HG03159 (cell line): Measurements from ENCODE around the gene CRAT.

ENCODE experiments used
- ATAC-seq: cut with Tn5 transposase; IDR thresholded peaks from one replicate; pipeline ENCODE4 v1.9.1; 2021; ENCODE audit warnings: mild to moderate bottlenecking, moderate library complexity; ENCODE audit not compliant: unreplicated experiment

Gene CRAT

DNA sequence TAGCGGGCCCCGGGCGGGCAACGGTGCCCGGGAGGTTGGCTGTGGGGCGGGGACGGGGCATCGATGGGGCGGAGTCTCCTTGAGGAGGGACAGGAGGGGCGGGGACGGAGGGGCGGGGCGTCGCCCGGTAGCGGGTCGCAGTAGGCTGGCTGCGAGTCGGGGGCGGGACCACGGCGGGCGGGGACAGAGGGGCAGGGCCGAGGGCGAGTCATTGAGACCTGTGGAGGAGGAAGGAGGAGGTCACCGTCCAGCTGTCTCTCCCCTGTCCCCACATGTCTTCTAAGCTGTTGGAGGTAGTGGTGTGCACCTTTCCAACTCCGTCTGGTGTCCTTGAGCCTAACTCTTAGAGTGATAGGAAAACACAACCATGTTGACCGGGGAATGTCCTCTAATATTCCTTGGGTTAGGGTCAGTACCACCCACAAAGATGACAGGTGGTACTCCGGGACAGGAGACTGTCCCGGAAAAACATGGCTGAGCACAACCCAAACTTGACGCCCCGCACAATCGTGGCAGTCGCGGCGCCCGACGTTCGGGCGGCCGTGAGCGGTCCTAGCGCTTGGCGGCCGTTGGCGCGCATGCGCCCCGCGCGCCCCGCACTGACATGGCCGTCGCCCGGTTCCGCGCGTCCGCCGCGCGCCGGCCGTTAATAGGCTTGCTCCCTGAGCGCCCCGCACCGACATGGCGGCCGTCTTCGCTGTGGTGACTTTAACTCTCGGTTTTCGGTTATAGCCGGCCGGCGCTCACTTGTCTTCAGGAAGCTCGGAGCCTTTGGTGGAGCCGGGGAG is at the start of gene CRAT, which contains the start of gene PTPA:
CRAT (minus strand) TSS at position 54 of the 788 bp plus-strand sequence. CDS start 284 bp downstream, outside the sequence.
PTPA (plus strand) TSS at position 676 of the 788 bp plus-strand sequence. CDS start 186 bp downstream, outside the sequence.
- peak; percentile 77 for ATAC-seq

DNA sequence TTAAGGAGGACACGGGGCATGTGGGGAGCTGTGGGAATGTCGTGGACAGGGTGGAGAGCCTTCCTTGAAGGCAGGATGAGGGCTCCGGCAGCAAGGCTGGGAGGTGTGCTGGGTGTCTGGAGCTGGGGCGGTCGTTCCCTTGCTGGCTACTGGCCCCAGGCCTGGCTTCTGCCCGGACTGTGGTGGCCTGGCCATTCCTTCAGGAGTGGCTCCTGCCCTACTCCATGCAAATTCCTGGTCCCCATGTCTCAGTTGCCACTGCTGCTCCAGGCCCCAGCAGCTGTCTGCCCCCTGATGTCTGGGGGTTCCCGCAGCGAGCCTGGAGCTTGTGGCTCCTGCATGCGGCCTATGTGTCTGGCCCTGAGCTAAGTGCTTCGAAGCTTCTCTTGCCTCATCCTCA is 45.6 kb upstream of the CRAT start:
- no peak for ATAC-seq

DNA sequence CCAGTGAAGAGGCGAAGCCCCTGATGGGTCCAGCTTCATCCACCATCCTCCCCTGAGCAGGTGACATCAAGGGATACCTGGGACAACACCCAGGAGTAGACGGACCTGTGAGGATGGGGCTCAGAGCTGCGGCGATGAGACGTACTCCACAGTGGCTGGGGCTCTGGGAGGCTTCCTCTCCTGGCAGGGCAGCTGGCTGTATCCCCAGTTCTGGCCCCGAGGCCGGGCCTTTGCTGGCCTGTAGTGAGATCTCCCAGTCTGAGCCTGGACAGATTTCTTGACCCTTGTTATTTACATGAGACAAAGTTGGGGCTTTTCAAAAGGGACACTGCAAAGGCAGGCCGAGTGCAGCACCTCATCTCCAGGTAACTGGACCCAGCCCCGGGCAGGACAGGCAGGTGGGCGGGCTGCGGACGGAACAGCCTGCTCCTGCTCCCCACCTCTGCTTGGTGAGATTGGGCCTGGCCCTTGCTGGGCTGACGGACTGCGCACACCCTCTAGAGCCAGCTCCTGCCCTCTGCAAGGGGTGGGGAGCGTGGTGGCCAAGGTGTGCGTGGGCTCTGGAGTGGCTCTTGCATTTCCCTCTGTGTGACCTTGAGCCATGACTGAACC is 44.4 kb upstream of the CRAT start:
- ATAC-seq = no peak

DNA sequence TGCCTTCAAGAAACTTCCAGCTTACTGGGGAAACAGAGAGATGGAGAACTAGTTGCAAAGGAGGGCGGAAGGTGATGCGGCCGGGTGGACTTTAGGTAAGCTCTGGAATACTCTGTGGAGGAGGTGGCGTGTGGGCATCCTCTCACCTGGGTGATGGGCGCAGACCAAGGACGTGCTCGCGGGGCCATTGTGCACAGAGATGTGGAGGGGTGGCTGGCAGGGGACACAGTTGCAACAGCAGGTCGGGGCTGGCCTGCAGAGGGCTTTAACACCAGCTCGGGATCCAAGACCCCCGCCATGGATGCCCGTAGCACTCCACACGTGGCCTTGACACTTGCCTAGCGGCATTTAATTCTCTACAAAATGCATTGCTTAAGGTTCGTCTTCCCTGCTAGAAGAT is 40.9 kb upstream of the CRAT start:
- no peak for ATAC-seq

DNA sequence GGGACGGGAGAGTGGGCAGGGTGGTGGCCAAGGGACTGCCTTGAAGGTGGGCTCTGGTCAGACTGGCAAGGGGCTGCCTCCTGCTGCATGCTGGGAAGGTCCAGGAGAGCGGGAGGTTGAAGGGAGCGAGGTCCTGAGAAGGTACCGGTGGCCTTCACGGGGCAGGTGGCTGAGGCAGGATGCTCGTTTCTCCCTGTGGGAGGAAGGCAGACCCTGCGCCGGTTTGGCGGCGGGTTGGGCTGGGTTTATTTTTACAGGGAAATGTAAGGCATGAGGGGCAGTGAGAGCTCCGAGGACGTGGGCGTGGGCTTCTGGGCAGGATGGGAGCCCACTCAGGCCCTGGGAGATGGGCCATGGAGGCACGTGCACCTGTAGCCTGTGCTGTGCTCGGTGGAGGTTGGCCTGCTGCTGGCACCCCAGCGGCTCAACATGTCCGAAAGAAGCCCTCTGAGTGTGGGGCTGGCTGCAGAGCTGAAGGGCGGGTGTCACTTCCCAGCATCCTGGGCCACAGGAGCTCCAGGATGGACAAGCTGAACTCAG is 40.1 kb upstream of the CRAT start:
- no peak for ATAC-seq

DNA sequence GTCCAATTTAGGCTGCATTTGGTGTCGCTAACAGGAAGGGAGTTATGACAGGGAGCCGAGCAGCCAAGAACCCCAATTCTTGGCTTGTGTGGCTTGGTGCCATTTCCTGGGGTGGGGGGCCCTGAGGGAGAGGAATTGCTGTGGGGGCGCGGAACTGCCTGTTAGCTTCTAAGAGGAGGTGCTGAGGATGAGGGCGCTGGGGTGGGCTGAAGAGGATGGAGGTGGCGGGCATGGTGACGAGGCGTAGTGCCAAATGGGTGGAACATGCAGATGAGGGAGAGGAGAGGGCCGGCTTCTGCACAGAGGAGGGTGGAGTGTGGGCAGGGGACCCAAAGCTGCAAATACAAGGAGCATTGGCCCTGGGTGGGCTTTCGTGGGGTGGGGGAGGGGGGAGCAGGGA is 39.5 kb upstream of the CRAT start:
- ATAC-seq = no peak

DNA sequence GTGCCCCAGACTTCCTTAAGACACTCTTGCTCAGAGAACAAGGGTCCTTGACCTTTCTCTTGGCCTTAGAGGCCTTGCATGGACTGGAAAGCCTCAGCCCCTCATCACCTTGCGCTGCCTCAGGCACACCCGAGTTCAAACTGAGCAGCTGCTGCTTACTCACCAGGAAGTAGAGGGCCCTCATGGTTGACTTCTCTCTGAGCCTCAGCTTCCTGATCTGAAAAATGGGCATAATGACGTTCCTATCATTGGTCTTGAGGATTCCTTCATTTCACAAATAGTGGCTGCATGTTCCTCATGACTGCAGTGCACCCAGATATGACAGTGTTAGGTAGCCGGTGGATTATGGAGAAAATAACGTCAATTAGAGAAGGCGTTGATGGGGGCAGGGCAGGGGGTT is 38.8 kb upstream of the CRAT start:
- ATAC-seq = no peak

DNA sequence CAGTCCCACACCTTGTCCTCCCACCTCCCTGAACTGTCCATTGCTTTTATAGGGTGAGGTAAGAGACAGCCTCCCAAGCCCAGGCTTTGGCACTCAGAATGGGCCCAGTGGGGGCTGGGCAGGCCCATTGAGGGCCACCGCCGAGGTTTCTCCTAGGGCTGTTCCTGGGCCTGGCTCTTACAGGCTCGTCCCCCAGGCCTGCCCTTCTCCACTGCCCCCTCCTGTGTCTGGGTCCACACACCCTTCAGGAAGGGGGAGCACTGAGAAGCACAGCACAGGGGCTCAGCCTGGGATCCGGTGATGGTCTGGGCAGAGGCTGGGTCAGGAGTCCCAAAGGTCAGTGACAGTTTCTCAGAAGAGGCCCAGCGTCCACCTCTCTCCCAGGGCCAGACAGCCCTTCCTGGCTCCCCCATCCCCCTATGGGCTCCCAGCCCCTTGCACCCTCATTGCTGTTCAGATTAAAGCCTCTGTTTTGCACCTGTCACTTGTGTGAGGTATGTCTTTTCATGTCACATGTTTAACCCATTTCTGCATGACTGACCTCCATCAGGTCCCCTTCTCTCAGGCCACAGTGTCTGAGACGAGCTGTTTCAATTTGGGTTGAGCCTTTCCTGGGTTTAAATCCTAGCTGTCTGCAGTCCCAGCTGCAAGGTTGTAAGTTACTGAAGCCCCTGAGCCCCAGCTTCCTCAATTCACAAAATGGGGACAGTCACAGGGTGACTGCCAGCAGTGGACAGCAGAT is 38.0 kb upstream of the CRAT start:
- no peak for ATAC-seq

DNA sequence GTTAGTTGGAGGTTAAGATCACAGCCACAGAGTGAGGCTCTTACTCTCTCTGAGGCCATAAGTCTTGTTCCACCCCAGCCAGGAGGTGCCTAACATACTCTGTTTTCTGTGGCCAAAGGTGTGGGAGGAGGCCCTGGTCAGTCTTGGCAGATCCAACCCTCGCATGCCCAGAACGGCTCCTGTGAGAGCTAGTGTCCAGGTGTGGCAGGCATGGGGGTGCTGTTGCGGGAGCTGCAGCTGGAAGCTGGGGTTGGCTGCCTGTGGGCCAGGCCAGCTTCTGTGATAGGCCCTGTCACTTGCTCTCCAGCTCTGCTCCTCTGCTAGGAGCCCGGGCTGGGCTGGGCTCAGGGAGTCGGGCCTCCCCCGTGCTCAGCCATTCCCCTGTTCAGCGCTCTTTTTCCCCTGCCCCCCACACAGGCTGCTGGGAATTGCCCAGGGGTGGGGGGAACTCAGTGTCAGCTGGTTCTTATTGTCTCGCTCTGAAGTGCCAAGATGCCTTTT is 35.9 kb upstream of the CRAT start:
- no peak for ATAC-seq

DNA sequence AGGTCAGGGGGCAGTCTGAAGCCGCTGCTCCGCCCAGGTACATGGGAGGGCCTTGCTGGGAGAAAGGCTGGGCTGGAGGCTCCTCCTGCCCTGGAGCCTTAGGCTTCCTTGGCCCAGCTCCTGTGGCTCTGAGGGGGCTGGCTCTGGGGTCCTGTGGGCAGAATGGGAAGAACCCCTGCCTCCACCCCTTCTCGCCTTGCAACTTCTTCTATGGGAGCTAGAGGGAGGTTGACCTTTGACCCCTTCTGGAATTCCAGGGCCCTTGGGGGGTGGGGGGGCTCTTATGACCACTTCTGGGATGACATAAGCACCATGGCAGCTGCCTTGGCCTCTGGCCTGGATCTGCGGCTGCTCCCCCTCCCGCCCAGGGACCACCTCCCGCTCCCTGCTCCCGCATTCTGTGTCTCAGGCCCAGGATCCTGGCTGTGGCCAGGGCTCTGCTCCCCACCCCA is 35.3 kb upstream of the CRAT start:
- no peak for ATAC-seq

DNA sequence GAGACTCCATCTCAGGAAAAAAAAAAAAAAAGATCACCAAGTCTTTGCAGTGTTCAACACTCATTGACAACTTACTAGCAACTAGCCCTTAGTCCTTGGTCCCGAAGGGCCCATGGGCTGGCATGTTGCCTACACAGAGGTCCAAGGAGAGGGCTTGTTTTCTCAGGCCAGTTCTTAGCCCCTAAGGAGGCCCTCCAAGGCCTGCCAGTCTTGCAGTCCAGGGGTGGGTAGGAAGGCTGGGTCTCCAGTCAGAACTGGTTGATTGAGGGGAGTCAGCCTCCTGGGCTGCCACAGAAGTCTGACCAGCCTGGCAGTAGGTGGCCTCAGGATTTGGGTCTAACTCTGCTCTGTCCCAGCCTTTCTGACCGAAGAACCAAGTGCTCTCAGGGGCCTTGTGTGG is 34.7 kb upstream of the CRAT start:
- ATAC-seq = no peak

DNA sequence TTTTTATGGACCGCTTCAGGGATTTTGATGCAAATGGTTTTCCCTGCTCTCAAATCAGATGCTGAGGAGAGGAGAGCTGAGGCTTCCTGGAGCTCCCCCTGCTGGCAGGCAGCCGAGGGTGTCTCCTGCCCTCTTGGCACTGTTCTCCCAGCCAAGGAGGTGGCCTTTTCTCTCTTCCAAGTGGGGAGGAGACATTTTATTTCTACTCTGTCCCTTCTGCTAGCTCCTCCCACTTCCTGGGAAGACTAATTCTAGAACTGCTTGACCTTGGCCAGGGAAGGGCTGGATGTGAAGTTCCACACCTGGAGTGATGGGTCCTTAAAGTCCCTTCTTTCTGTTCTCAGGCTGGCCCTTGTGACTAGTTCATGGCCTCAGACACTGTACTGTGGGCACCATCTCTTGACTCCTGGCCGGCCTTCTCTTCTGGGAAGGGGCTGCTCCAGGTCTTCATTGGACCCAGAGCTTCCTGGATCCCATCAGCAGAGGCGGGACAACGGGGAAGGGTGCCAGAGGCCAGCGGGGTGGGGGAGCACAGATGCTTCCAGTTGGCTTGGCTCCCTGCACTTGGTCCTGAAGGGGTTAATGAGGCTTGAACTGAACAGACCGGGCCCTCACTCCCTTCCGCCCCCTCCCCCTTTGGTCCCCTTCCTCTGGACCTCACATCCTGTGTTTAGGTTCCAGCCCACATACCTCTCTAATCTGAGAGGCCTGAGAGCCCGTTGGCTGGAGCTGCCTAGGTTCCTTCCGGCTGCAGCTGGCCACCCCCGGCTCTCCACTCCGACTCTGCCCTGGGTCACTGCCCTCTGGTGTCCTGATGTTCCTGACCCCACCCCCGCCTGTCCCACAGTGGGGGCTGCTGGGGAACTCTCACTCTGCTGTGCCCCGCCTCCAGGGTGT is 32.7 kb upstream of the CRAT start:
- ATAC-seq = no peak

DNA sequence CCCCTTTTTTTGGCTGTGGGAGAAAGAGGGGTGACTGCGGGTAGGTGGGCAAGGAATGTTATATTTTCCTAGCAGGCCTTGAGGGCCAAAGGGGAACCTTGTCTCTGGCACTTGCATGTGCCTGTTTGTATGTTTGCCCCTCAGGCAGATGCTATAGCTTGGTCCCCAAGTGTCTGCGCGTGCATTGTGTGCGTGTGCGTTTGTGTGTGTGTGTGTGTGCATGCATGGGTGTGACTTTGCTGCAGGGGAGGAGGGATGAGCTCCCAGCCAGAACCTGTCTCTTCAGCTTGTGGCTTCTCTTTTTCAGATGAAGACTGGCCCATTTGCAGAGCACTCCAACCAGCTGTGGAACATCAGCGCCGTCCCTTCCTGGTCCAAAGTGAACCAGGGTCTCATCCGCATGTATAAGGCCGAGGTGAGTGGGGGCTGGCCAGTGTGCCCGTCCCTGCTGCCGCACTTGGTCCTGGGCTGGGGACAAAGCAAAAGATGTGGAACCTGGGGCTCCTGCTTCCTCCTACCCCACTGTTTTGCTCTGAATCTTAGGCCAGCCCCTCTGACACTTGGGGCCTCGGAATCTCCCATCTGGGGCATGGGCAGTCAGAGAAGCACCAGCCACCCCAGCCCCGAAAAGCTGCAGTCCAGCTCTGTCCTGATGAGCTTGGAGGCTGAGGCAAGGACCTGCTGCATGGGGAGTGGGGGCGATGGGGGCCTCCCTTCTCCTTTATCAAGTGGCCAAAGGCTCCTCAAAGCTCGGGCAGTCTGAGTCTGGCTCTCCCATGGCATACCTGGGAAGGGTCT is 31.7 kb upstream of the CRAT start:
- no peak for ATAC-seq

DNA sequence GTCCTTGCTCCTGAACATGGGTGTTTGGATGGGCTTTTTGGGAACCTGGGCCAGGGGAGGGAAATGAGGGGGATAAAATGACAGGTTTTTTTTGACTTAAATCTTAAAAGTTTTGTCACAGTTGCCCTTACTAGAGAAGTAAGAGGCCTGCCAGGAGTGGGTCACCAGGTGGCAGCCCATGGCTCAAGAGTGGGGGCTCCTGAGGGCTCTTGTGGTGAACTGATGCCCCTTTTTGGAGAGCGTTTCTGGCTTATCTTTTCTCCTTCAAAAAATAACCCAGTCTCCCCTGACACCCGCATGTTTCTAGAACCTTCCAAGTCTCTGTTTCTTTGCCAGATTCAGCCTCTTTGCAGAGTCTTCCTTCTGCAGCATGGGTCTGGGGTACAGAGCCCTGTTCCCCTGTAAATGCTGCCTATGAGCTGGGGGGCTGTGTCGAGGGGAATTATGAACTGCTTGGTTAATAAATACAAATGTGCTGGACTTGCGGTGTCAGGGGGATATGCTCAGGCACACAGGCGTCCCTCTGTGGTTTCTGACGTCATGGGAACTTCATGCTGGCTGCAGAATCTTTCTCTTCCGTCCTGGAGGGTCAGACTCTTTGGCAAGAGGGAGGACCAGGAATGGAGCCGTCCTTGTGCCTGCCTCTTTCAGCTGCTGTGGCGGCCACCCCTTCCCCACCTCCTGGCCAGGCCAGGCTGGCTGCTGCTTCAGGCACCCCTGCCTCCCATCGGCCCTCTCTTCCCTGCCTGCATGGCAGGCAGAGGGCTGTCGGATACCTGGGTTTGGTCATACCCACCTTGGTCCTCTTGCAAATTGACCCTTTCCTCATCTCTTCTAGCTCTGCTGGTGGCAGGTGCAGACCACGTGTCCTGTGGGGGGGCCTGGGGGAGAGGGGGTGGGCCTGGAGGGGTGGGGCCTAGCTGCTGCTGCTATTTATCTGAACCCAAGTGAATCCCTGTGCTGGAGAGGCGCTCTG is 30.8 kb upstream of the CRAT start:
- no peak for ATAC-seq

DNA sequence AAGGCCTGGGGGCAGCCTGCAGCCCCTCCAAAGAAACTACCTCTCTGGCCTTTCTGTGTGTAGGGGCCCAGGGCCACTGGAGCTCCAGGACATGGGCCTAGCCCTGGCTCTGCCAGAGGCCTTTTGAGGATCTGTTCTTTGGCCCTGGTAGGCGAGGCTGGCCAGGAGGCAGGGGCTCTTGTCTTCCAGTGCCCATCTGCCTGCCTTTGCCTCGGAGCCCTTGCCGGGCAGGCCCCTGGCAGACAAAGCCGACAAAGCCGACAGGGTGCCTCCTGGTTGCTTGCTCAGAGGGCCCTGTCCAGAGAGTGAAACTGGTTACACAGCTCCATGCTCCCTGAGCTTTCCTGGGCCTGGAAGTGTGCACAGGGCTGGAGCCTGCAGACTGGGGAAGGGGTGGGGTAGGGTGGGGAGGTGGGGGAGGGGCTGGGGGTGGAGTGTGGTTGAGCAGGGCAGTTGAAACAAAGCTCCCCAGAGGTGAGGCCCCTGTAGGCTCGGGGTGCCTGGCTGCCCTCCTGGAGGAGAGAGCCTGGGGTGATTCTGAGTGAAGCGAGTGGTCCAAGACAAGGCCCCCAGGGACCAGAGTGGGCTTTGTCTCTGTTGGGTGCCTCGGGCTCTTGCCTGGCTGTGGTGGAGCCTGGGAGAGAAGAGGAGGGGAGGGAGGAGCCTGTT is 29.9 kb upstream of the CRAT start:
- ATAC-seq = peak; percentile 10

DNA sequence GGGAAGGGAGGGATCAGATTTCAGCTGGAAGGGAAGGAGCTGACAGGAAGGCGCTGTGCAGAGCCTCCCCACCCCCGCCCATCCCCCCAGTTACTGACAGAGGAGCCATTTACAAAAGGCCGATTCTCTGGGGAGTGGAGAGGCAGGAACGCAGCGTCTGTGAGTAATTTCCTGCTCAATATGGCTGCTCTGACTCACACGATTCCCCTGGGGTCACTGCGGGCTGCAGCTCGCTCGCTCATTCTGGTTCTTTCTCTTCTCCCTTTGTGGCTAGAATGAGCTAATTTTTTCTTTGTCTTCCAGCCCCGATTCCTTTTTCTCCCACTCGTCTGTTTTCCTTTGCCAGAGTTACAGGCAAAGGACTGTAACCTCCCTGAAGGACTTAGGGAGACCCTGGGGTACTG is 29.4 kb upstream of the CRAT start:
- peak; percentile 60 for ATAC-seq

DNA sequence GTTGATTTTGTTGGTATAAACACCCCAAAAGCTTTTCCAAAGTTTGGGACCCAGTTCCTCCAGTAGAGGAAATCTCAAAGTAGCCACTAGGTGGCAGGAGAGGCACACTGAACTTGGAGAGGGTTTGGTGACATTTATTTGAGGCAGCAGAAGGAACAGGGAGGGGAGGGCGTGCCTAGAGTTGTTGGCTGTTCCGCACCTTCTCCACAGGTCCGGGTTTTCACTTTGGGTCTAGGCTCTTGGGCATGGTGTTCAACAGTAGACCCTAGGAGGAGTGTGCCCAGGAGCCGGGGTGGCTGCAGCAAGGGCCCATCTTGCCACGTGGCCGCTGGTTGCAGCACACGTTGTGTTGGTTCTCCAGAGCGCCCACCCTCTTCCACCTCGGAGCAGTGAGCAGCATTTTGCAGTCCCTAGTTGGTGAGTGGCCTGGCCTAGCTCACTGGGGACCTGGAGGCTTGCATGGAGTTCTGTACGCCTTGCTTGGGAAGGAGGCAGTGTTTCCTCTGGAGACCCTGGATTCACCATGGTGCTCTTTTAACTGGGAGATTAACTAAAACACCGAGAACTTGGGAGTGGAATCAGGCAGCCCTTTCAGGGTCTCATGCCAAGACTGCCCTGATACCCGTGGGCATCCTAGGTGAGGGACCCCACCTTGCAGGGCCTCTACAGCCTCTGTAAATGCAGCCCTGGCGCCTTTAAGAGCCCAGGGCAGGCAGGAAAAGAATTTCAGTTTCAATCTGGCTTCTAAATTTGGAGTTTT is 28.8 kb upstream of the CRAT start:
- peak; percentile 10 for ATAC-seq
